Trophoblast cell (in vitro differentiated cells and primary cell): Measurements from ENCODE around the gene IL17RE.

Experiments
- DNase-seq, 2 donors: peaks; one replicate each; pipeline ENCODE4 v3.0.0-alpha.2; 2016
- H2AFZ ChIP-seq: 2 replicates; pipeline ENCODE4 v1.6.1; 2013; ENCODE audit warnings: low read length, moderate library complexity, mild to moderate bottlenecking; ENCODE audit not compliant: insufficient read depth, poor library complexity
- H2AK5ac ChIP-seq: 2 replicates; pipeline ENCODE4 v1.6.1; 2013; ENCODE audit warnings: mild to moderate bottlenecking, low read length
- H2BK120ac ChIP-seq: 2 replicates; pipeline ENCODE4 v1.6.1; 2013; ENCODE audit warnings: low read length, mild to moderate bottlenecking, moderate library complexity; ENCODE audit not compliant: insufficient read depth, poor library complexity
- H2BK12ac ChIP-seq: 2 replicates; pipeline ENCODE4 v1.6.1; 2013; ENCODE audit warnings: mild to moderate bottlenecking, low read length, moderate library complexity
- H2BK5ac ChIP-seq: 2 replicates; pipeline ENCODE4 v1.6.1; 2013; ENCODE audit warnings: low read length, low read depth, moderate library complexity, mild to moderate bottlenecking; ENCODE audit not compliant: poor library complexity
- H3K14ac ChIP-seq: 2 replicates; pipeline ENCODE4 v1.6.1; 2013; ENCODE audit warnings: mild to moderate bottlenecking, low read length
- H3K18ac ChIP-seq: 2 replicates; pipeline ENCODE4 v1.6.1; 2013; ENCODE audit warnings: mild to moderate bottlenecking, low read length
- H3K23ac ChIP-seq: 2 replicates; pipeline ENCODE4 v1.6.1; 2013; ENCODE audit warnings: low read length
- H3K27ac ChIP-seq: 2 replicates; pipeline ENCODE4 v1.5.1; 2013; ENCODE audit warnings: low read depth, mild to moderate bottlenecking, inconsistent platforms, low read length, moderate library complexity
- H3K27me3 ChIP-seq: 2 replicates; pipeline ENCODE4 v1.6.1; 2013; ENCODE audit warnings: inconsistent platforms, mild to moderate bottlenecking, low read length, moderate library complexity; ENCODE audit not compliant: insufficient read depth
- H3K36me3 ChIP-seq, 2 experiments: 1 replicate in 1 of 2; 2 replicates in 1 of 2; pipeline ENCODE4 v1.6.1; 2013; ENCODE audit warnings: low read length in 2 of 2, mild to moderate bottlenecking in 2 of 2, moderate library complexity in 1 of 2; ENCODE audit not compliant: insufficient read depth in 2 of 2, control insufficient read depth in 1 of 2
- H3K4ac ChIP-seq: 2 replicates; pipeline ENCODE4 v1.6.1; 2013; ENCODE audit warnings: low read depth, mild to moderate bottlenecking, low read length, moderate library complexity
- H3K4me1 ChIP-seq, 2 experiments: 1 replicate in 1 of 2; 2 replicates in 1 of 2; pipeline ENCODE4 v1.6.1; 2013; ENCODE audit warnings: low read length in 2 of 2, mild to moderate bottlenecking in 2 of 2, moderate library complexity in 1 of 2; ENCODE audit not compliant: insufficient read depth in 2 of 2, control insufficient read depth in 1 of 2
- H3K4me2 ChIP-seq: 2 replicates; pipeline ENCODE4 v1.6.1; 2013; ENCODE audit warnings: inconsistent platforms, mild to moderate bottlenecking, low read length, moderate library complexity
- H3K4me3 ChIP-seq: 2 replicates; pipeline ENCODE4 v1.5.1; 2013; ENCODE audit warnings: mild to moderate bottlenecking, low read depth, low read length, inconsistent platforms
- H3K79me1 ChIP-seq: one replicate; pipeline ENCODE4 v1.6.1; 2013; ENCODE audit warnings: low read length
- H3K79me2 ChIP-seq: 2 replicates; pipeline ENCODE4 v1.6.1; 2013; ENCODE audit warnings: low read length, mild to moderate bottlenecking; ENCODE audit not compliant: control insufficient read depth, insufficient read depth, poor library complexity
- H3K9ac ChIP-seq: 2 replicates; pipeline ENCODE4 v1.6.1; 2013; ENCODE audit warnings: mild to moderate bottlenecking, low read length
- H3K9me3 ChIP-seq: 2 replicates; pipeline ENCODE4 v1.6.1; 2013; ENCODE audit warnings: low read depth, mild to moderate bottlenecking, control low read depth, inconsistent platforms, low read length; ENCODE audit not compliant: insufficient read depth
- H4K12ac ChIP-seq: 2 replicates; pipeline ENCODE4 v1.6.1; 2013; ENCODE audit warnings: low read depth, mild to moderate bottlenecking, low read length, moderate library complexity
- H4K8ac ChIP-seq: 2 replicates; pipeline ENCODE4 v1.6.1; 2013; ENCODE audit warnings: low read depth, mild to moderate bottlenecking, low read length, moderate library complexity
- H4K91ac ChIP-seq: one replicate; pipeline ENCODE4 v1.6.1; 2013; ENCODE audit warnings: low read depth, mild to moderate bottlenecking, low read length, moderate library complexity
- WGBS: extraction: QIAGEN DNeasy Blood & Tissue Kit; methylation state at CpG from one replicate; pipeline ENCODE4 v1.1.7; 2013; ENCODE audit warnings: missing lambda C conversion rate; ENCODE audit not compliant: insufficient read length, insufficient coverage; ENCODE audit errors: extremely low coverage; 5-methylcytosine and 5-hydroxymethylcytosine counted together

IL17RE gene

GRCh38 chr3:9912294-9912935 lies 9.8 kb downstream of the IL17RE start:
- H3K79me1 ChIP-seq: peaks cover 17% of the 10 kb centered on the region
- peaks cover 10% of the 10 kb centered on the region for H3K79me2 ChIP-seq
- H3K27ac ChIP-seq: no peak overlapping the region
- H3K9me3 ChIP-seq: no peaks in the 10 kb centered on the region
- no peak overlapping the region for H4K12ac ChIP-seq
- H3K23ac ChIP-seq: no peak overlapping the region
- no peak overlapping the region for H2AK5ac ChIP-seq
- no peak for DNase-seq
- H3K18ac ChIP-seq: no peak overlapping the region
- H2AFZ ChIP-seq: no peak overlapping the region
- H3K27me3 ChIP-seq: no peaks in the 10 kb centered on the region
- no peak overlapping the region for H3K4ac ChIP-seq
- no peak overlapping the region for H3K9ac ChIP-seq
- no peak overlapping the region for H3K4me3 ChIP-seq
- H4K8ac ChIP-seq: no peak overlapping the region
- peaks cover 2 to 3% of the 10 kb centered on the region in 2 experiments for H3K36me3 ChIP-seq
- H2BK5ac ChIP-seq: no peak overlapping the region
- H3K4me2 ChIP-seq: no peak overlapping the region
- H2BK12ac ChIP-seq: no peak overlapping the region
- H4K91ac ChIP-seq: no peak overlapping the region
- peaks cover 8 to 16% of the 10 kb centered on the region in 2 experiments for H3K4me1 ChIP-seq
- no CpG with 5 or more reads among the region's 7 CpGs for WGBS
- no peak overlapping the region for H3K14ac ChIP-seq
- H2BK120ac ChIP-seq: no peak overlapping the region

GRCh38 chr3:9913601-9914000 lies 11.0 kb downstream of the IL17RE start:
- no peak overlapping the region for H2BK120ac ChIP-seq
- no peak for DNase-seq

GRCh38 chr3:9914011-9914410 lies 11.4 kb downstream of the IL17RE start:
- no peak overlapping the region for H3K9ac ChIP-seq
- no peak overlapping the region for H3K4me2 ChIP-seq
- no peak overlapping the region for H2BK5ac ChIP-seq
- peaks cover 2 to 3% of the 10 kb centered on the region in 2 experiments for H3K36me3 ChIP-seq
- H3K79me2 ChIP-seq: peaks cover 10% of the 10 kb centered on the region
- H3K79me1 ChIP-seq: peaks cover 17% of the 10 kb centered on the region
- no peak for DNase-seq
- H3K27me3 ChIP-seq: no peaks in the 10 kb centered on the region
- H4K12ac ChIP-seq: no peak overlapping the region
- H3K4ac ChIP-seq: no peak overlapping the region
- no peak overlapping the region for H4K91ac ChIP-seq
- H3K23ac ChIP-seq: no peak overlapping the region
- no CpG with 5 or more reads among the region's 1 CpG for WGBS
- H3K27ac ChIP-seq: no peak overlapping the region
- no peaks in the 10 kb centered on the region for H3K9me3 ChIP-seq
- H3K14ac ChIP-seq: no peak overlapping the region
- no peak overlapping the region for H2AFZ ChIP-seq
- H2BK120ac ChIP-seq: no peak overlapping the region
- H3K4me1 ChIP-seq: peaks cover 8 to 17% of the 10 kb centered on the region in 2 experiments
- no peak overlapping the region for H2AK5ac ChIP-seq
- H3K4me3 ChIP-seq: no peak overlapping the region
- no peak overlapping the region for H2BK12ac ChIP-seq
- H4K8ac ChIP-seq: no peak overlapping the region
- H3K18ac ChIP-seq: no peak overlapping the region

More at GRCh38 chr3:9913601-9914000, 11.0 kb downstream of the IL17RE start:
- Histone ChIP-seq H2BK5ac (no peak overlapping the region), H3K23ac (no peak overlapping the region), H3K18ac (no peak overlapping the region), H2BK12ac (no peak overlapping the region), H3K9ac (no peak overlapping the region), H4K91ac (no peak overlapping the region), H3K4me3 (no peak overlapping the region), H3K4ac (no peak overlapping the region), H4K12ac (no peak overlapping the region), H3K14ac (no peak overlapping the region), H2AFZ (no peak overlapping the region), H3K9me3 (no peaks in the 10 kb centered on the region), H3K4me2 (no peak overlapping the region), H3K79me2 (peaks cover 10% of the 10 kb centered on the region), H3K4me1 (peaks cover 8 to 17% of the 10 kb centered on the region in 2 experiments), H3K79me1 (peaks cover 17% of the 10 kb centered on the region), H4K8ac (no peak overlapping the region), H3K27me3 (no peaks in the 10 kb centered on the region), H3K27ac (no peak overlapping the region), H2AK5ac (no peak overlapping the region), H3K36me3 (peaks cover 2 to 3% of the 10 kb centered on the region in 2 experiments)
- no CpG with 5 or more reads among the region's 5 CpGs for WGBS

DNA sequence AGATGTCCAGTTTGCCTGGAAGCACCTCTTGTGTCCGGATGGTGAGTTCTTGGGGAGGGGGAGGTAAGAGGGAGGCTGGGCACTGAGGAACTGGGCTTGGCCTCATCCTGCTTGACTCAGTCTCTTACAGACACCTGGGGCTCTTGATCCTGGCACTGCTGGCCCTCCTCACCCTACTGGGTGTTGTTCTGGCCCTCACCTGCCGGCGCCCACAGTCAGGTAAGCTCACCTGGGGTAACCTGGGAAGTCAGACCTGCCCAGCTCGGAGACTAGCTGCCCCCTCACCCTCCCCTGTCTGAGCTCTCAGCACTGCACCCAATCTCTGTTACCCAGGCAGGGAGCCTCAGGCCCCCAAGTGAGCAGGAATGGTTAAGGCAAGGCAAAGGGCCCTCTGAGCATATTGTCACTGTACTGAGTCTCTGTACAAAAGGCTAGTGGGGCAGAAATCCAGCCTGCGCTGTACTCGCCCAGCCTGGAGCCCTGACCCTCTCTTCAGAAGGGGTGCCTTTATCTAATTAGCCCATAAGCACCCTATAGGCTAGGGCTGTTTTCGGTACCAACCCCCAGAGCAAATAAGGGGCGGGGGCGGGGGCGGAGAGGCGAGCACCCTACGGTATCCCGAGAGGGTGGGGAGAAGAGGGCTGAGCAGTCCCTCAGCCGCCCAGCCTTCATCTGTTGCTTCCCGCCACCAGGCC lies 12.1 kb downstream of the IL17RE start:
- Histone ChIP-seq H3K4me3 (peak overlapping the region; percentile 78), H3K4me2 (peak overlapping the region; percentile 74), H2AFZ (peak overlapping the region; percentile 90), H3K14ac (no peak overlapping the region), H2BK12ac (no peak overlapping the region), H3K9me3 (no peaks in the 10 kb centered on the region), H2BK5ac (no peak overlapping the region), H4K12ac (peak overlapping the region; percentile 84), H4K91ac (peak overlapping the region; percentile 84), H3K79me1 (peaks cover 17% of the 10 kb centered on the region), H2BK120ac (no peak overlapping the region), H3K36me3 (peaks cover 2 to 3% of the 10 kb centered on the region in 2 experiments), H3K9ac (no peak overlapping the region), H3K79me2 (peaks cover 10% of the 10 kb centered on the region), H3K4ac (no peak overlapping the region), H3K27ac (no peak overlapping the region), H3K27me3 (no peaks in the 10 kb centered on the region), H3K23ac (no peak overlapping the region), H4K8ac (peak overlapping the region; percentile 94), H2AK5ac (no peak overlapping the region), H3K4me1 (peaks cover 8 to 17% of the 10 kb centered on the region in 2 experiments), H3K18ac (no peak overlapping the region)
- no peak for DNase-seq
- WGBS: no CpG with 5 or more reads among the region's 15 CpGs
